Stimulated activated CD4-positive, alpha-beta T cell treated with anti-CD3 and anti-CD28 coated beads, Interleukin-12 subunit alpha, Interleukin-12 subunit beta, amount 100 ng/mL, for 48 hours (primary cell): ENCODE data around the gene LRRC23.
"Not testable (repeated sequence)": the region's sequence is repeated elsewhere in the genome, so short reads cannot be mapped to it uniquely, and the experiment has no call there.

ENCODE experiments used
- DNase-seq, 3 donors: peaks; one replicate each; pipeline ENCODE4 v3.0.0-alpha.2; 2020; ENCODE audit warnings: low read depth in 2 of 3, low spot score in 1 of 3

The LRRC23 gene

GRCh38 chr12:6899837-6900519, 4.6 kb upstream of the LRRC23 start:
- DNase-seq = no peak

- no peak for DNase-seq
Observed at GRCh38 chr12:6902448-6902847, 2.2 kb upstream of the LRRC23 start.

- no peak for DNase-seq
Observed at GRCh38 chr12:6903722-6904121, 900 bp upstream of the LRRC23 start.

DNA sequence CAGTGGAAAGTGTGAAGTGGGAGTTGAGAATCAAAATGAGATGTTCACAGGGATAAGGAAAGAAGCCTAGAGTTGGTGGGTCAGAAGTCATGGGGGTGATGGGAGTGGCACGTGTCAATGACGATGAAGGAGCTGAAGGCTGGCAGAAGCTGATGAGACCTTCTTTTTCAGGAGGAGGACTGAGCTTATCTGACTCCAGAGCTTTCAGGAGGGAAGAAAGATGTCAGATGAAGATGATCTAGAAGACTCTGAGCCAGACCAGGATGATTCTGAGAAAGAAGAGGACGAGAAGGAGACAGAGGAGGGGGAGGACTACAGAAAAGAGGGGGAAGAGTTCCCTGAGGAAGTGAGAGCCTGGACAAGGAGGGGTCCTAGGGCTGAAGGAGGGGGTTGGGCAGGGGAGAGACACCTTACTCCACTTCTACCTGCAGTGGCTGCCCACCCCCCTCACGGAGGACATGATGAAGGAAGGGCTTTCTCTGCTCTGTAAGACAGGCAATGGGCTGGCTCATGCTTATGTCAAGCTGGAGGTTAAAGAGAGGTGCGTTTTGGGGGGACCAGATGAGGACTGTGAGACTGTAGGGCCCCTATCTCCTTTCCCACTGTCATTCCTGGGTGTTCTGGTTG, 905 bp downstream of the LRRC23 start:
- DNase-seq = no peak

DNA sequence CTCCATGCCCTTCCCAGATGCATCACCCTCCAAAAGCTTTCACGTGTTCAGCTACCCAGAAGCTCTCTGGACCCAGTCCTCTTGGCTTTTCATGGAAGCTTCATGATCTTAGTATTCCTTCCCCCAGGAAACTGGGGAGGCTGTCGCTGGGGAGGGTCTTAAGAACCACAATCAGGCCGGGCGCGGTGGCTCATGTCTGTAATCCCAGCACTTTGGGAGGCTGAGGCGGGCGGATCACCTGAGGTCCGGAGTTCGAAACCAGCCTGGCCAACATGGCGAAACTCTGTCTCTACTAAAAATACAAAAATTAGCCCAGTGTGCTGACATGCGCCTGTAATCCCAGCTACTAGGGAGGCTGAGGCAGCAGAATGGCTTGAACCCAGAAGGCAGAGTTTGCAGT, 3.5 kb downstream of the LRRC23 start:
- not testable (repeated sequence) for DNase-seq

GRCh38 chr12:6909421-6910145, 5.0 kb downstream of the LRRC23 start:
- no peak for DNase-seq

DNA sequence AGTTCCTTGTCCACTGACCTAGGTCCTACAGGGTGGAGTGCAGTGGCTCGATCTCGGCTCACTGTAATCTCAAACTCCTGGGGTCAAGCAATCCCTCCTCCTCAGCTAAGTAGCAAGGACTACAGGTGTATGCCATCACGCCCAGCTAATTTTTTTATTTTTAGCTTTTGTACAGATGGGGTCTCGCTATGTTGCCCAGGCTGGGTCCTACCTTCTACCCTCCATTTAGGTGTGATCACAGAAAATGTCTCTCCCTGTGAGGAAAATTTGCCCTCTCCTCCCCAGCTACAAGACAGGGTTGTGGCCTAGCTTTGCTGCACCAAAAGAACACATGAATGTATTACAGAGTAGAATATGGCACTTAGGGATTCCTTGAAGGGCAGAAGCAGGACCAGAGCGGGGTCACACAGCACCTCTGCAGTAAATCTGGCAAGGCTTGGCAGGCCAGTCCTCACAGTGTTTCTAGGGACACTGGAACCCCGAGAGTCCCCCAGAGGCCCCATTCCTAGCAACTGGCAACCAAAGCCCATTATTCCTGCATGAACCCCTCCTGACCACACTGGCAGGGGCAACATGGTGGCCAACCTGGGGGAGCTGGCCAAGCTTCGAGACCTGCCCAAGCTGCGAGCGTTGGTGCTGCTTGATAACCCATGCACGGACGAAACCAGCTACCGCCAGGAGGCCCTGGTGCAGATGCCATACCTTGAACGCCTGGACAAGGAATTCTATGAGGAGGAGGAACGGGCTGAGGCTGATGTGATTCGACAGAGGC, 7.7 kb downstream of the LRRC23 start:
- no peak for DNase-seq

GRCh38 chr12:6914246-6914946, 9.8 kb downstream of the LRRC23 start, which contains the start of gene ENO2:
Gene ENO2 (plus strand): TSS chr12:6914580. CDS start chr12:6915833, 1,253 bp downstream.
- DNase-seq = peak; percentile 63 to 76 (median 70)

DNA sequence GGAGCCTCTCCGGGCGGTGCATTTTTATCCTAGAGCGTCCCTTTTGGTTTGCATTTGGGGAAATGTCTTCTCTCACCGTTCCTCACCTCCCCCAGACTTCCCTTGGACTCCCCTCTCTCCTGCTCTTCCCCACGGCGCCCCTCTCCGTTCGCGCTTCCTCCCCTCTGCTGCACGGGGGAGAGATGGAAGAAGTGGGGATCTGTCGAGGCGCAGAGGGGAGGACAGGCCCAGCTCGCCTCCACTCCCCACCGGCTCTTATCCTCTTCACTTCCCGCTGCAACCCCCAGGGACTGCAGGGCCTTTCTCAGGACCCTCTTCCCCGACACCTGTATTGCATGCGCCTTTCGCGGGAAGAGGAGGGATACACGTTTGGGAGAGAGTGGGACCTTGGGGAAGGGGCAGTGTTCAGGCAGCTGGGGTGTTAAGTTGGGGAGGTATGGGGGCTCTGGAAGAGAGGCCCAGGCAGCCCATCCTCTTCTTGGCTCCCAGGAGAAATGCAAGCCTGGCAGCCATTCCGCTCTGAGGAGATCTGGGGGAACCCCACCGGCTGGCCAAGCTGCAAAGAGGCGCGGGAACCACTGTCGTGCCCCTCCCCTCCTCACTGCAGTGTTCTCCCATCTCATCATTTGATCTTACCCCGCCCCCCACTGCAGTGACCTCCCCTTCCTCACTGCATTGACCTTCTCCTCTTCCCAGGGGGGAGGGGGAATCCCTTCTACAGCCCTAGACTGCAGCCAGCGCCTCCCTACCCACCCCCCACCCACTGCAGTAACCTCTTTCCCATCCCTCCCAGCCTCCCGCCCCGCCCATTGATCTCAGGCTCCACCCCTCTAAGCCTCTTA, 10.5 kb downstream of the LRRC23 start:
- no peak for DNase-seq

- no peak for DNase-seq
Observed at GRCh38 chr12:6915789-6916285, 11.2 kb downstream of the LRRC23 start.

DNA sequence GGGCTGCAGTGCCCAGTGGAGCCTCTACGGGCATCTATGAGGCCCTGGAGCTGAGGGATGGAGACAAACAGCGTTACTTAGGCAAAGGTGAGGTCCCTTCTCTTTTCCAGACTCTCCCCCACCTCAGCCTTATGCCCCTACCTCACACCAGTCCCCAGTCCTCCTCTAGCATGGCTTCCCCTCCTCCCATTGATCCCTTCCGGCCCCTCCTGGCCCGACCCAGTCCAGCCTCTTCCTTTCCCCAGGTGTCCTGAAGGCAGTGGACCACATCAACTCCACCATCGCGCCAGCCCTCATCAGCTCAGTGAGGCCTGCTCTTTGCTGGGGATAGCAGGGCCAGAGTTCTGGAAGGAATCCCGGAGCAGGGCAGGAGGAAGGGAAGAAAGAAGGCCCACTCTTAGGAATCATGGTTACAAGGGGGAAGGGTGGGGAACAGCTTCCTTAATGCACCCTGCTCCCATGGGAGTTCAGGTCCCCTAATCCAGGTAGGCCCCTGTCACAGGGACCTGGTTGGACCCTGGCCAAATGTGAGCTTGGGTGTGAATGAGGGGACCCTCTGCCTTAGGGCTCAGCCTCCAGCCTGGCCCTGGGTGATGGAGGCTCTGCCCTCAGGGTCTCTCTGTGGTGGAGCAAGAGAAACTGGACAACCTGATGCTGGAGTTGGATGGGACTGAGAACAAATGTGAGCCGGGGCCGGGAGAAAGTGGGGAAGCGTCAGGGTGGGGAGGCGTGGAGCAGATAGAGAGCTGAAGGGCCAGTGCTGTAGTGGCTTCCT, 12.0 kb downstream of the LRRC23 start:
- no peak for DNase-seq

- no peak for DNase-seq
Observed at GRCh38 chr12:6917491-6918231, 13.0 kb downstream of the LRRC23 start.

DNA sequence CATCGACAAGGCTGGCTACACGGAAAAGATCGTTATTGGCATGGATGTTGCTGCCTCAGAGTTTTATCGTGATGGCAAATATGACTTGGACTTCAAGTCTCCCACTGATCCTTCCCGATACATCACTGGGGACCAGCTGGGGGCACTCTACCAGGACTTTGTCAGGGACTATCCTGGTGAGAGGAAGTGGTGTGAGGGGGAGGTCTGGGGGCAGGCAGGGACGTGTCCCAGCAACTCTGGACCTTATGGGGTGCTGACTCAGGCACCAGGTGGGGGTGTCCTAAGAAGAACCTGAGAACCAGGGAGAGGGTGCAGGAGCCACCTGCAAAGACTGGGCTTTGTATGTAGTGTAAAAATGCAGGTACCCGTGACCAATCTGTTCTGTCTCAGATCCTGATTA, 15.0 kb downstream of the LRRC23 start:
- DNase-seq = no peak

DNA sequence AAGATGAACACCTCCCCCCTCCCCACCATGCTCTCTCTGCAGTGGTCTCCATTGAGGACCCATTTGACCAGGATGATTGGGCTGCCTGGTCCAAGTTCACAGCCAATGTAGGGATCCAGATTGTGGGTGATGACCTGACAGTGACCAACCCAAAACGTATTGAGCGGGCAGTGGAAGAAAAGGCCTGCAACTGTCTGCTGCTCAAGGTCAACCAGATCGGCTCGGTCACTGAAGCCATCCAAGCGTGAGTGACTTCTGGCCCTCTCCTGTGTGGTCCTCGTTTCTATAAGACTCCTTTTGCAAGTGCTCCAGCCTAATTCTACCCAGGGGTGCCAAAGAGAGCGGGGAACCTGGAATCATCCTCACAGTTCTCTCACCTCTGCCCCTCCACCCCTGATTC, 16.9 kb downstream of the LRRC23 start:
- no peak for DNase-seq

GRCh38 chr12:6921996-6922946, 17.6 kb downstream of the LRRC23 start:
- DNase-seq = no peak

DNA sequence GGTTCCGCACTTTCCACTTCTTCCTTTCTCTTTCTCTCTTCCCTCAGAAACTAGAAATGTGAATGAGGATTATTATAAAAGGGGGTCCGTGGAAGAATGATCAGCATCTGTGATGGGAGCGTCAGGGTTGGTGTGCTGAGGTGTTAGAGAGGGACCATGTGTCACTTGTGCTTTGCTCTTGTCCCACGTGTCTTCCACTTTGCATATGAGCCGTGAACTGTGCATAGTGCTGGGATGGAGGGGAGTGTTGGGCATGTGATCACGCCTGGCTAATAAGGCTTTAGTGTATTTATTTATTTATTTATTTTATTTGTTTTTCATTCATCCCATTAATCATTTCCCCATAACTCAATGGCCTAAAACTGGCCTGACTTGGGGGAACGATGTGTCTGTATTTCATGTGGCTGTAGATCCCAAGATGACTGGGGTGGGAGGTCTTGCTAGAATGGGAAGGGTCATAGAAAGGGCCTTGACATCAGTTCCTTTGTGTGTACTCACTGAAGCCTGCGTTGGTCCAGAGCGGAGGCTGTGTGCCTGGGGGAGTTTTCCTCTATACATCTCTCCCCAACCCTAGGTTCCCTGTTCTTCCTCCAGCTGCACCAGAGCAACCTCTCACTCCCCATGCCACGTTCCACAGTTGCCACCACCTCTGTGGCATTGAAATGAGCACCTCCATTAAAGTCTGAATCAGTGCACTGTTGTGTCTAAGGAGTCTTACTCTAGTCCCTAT, 18.5 kb downstream of the LRRC23 start:
- DNase-seq = no peak

GRCh38 chr12:6923851-6924250, 19.2 kb downstream of the LRRC23 start:
- no peak for DNase-seq
